ENCODE results near the gene DGAT2. TPM values are rescaled to one million over a fixed set of nuclear protein-coding genes. Genes with fewer than 3 reads are reported as not detected.

The DGAT2 gene
- total RNA-seq, 1 experiment from 2014 or later = 2.8 TPM

DNA sequence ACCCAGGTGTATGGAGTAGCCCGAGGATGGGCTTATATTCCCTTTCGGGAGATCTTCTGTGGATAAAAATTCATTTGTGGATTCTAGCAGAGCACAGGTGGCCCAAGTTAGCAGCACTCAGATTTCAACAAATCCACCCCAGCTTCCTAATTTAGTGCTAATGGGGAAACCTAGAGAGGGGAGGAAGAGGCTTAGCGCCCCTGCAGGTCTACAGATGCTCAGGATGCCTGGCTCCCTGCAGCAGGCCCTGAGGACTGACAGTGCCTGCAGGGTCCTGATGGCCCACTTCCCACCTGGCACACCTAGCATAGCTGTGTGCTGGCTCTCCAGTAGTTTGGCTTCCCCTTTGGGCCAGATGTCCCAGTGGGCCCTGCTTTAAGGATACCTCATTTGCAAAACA is 6.5 kb downstream of the DGAT2 start:
- H3K14ac ChIP-seq (ENCODE audit: insufficient read depth, low read length) = no peak overlapping the region
- no peaks in the 10 kb centered on the region for H3K23me2 ChIP-seq (ENCODE audit: insufficient read length, low read depth, low read length, poor library complexity, severe bottlenecking)
- no peak overlapping the region for H2BK20ac ChIP-seq (ENCODE audit: low read depth, low read length, poor library complexity, severe bottlenecking)
- no peak overlapping the region for H3K56ac ChIP-seq (ENCODE audit: insufficient read length, low read depth, low read length)
- Mint-ChIP-seq H3K9me3 (no peaks in the 10 kb centered on the region; a peak in 1 of 5 replicates), H3K4me3 (no peak overlapping the region), H3K4me1 (peaks cover 19 to 24% of the 10 kb centered on the region in 2 experiments), H3K27ac (no peak overlapping the region), H3K36me3 (ENCODE audit: insufficient read depth in 1 of 3, low read depth in 3 of 3) (no peaks in the 10 kb centered on the region; a peak in 1 of 7 replicates), H3K27me3 (ENCODE audit: low read depth) (peaks cover 53% of the 10 kb centered on the region)
- no peak overlapping the region for H2BK12ac ChIP-seq (ENCODE audit: insufficient read length, low read depth, low read length)
- no peaks in the 10 kb centered on the region for H3K4me1 ChIP-seq (ENCODE audit: insufficient read depth, low read length)
- H3K79me1 ChIP-seq (ENCODE audit: insufficient read depth, low read depth, low read length, poor library complexity, severe bottlenecking) = no peaks in the 10 kb centered on the region
- no peak overlapping the region for H3K27ac ChIP-seq (ENCODE audit: insufficient read length, low read depth, low read length)
- no peaks in the 10 kb centered on the region for H3K79me2 ChIP-seq (ENCODE audit: insufficient read depth, low read length)
- no peak overlapping the region for H4K91ac ChIP-seq (ENCODE audit: insufficient read length, low read depth, low read length)
- H3K18ac ChIP-seq (ENCODE audit: insufficient read length, low read depth, low read length) = no peak overlapping the region
- H2BK120ac ChIP-seq (ENCODE audit: low read depth, low read length, poor library complexity, severe bottlenecking) = no peak overlapping the region
- no peaks in the 10 kb centered on the region for H3K9me3 ChIP-seq (ENCODE audit: control insufficient read depth, low read depth, low read length)
- no peak overlapping the region for H2BK15ac ChIP-seq (ENCODE audit: low read depth, low read length)
- DNase-seq = peak; percentile 60
- no peak overlapping the region for H2AFZ ChIP-seq (ENCODE audit: low read length)
- no peaks in the 10 kb centered on the region for H4K20me1 ChIP-seq (ENCODE audit: control insufficient read depth, insufficient read depth, insufficient read length)
- H3K23ac ChIP-seq (ENCODE audit: insufficient read length, low read depth, low read length) = no peak overlapping the region
- no peak overlapping the region for H3K4ac ChIP-seq (ENCODE audit: low read depth, low read length)
- H3K27me3 ChIP-seq (ENCODE audit: insufficient read depth, low read length) = peaks cover 5% of the 10 kb centered on the region; the same call in 1 of the 2 replicates
- H3T11ph ChIP-seq (ENCODE audit: low read length) = no peak overlapping the region
- H3K9ac ChIP-seq (ENCODE audit: extremely low read depth, insufficient read length, low read length) = no peak overlapping the region
- no peak overlapping the region for H4K8ac ChIP-seq (replicated peaks; ENCODE audit: insufficient read length, low read depth, low read length)
- no peak overlapping the region for H4K5ac ChIP-seq (ENCODE audit: insufficient read length, low read depth, low read length)
- H2BK5ac ChIP-seq (ENCODE audit: insufficient read length, low read length) = no peak overlapping the region
- H3K4me2 ChIP-seq (ENCODE audit: insufficient read depth, insufficient read length, low read length) = no peak overlapping the region
- H2AK5ac ChIP-seq (ENCODE audit: insufficient read length, low read length) = no peak overlapping the region
- TF ChIP-seq, protein P1, sequence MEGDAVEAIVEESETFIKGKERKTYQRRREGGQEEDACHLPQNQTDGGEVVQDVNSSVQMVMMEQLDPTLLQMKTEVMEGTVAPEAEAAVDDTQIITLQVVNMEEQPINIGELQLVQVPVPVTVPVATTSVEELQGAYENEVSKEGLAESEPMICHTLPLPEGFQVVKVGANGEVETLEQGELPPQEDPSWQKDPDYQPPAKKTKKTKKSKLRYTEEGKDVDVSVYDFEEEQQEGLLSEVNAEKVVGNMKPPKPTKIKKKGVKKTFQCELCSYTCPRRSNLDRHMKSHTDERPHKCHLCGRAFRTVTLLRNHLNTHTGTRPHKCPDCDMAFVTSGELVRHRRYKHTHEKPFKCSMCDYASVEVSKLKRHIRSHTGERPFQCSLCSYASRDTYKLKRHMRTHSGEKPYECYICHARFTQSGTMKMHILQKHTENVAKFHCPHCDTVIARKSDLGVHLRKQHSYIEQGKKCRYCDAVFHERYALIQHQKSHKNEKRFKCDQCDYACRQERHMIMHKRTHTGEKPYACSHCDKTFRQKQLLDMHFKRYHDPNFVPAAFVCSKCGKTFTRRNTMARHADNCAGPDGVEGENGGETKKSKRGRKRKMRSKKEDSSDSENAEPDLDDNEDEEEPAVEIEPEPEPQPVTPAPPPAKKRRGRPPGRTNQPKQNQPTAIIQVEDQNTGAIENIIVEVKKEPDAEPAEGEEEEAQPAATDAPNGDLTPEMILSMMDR (conservative IDR thresholded peaks at IDR 0.05) = peak; percentile 51; the same call in 2 of the 3 replicates
- WGBS (ENCODE audit: extremely low coverage, insufficient read length, low lambda C conversion rate) = no CpG with 5 or more reads among the region's 3 CpGs
